ENCODE measurements around the gene GHRH. TPM values are rescaled to one million over a fixed set of nuclear protein-coding genes. Genes with fewer than 3 reads are reported as not detected.

The GHRH gene
- total RNA-seq, 1 donor from 2014 or later: not detected

- no peak for DNase-seq (ENCODE audit: low read depth, low spot score)
- Mint-ChIP-seq H3K27ac (ENCODE audit: unreplicated experiment) (peak overlapping the region; percentile 10), H3K4me3 (no peak overlapping the region), H3K27me3 (ENCODE audit: low read depth) (no peaks in the 10 kb centered on the region), H3K9me3 (no peaks in the 10 kb centered on the region), H3K4me1 (peaks cover 17% of the 10 kb centered on the region), H3K36me3 (ENCODE audit: low read depth) (peaks cover 16% of the 10 kb centered on the region)
- no peak for TF ChIP-seq CTCF (conservative IDR thresholded peaks at IDR 0.05)
These were observed 44.2 kb upstream of the GHRH start for GRCh38 chr20:37305839-37306238.

- TF ChIP-seq CTCF (conservative IDR thresholded peaks at IDR 0.05): no peak
- Mint-ChIP-seq H3K4me1 (peaks cover 10% of the 10 kb centered on the region), H3K4me3 (no peak overlapping the region), H3K9me3 (no peaks in the 10 kb centered on the region), H3K27me3 (ENCODE audit: low read depth) (no peaks in the 10 kb centered on the region), H3K27ac (ENCODE audit: unreplicated experiment) (no peak overlapping the region), H3K36me3 (ENCODE audit: low read depth) (peaks cover 21% of the 10 kb centered on the region)
- DNase-seq (ENCODE audit: low read depth, low spot score): no peak
These were observed 43.5 kb upstream of the GHRH start for GRCh38 chr20:37305079-37305478.

GRCh38 chr20:37303637-37304036, 42.0 kb upstream of the GHRH start:
- no peak for DNase-seq (ENCODE audit: low read depth, low spot score)
- no peak for TF ChIP-seq CTCF (conservative IDR thresholded peaks at IDR 0.05)
- Mint-ChIP-seq H3K27ac (ENCODE audit: unreplicated experiment) (no peak overlapping the region), H3K36me3 (ENCODE audit: low read depth) (peaks cover 25% of the 10 kb centered on the region), H3K4me1 (peaks cover 10% of the 10 kb centered on the region), H3K4me3 (no peak overlapping the region), H3K27me3 (ENCODE audit: low read depth) (no peaks in the 10 kb centered on the region), H3K9me3 (no peaks in the 10 kb centered on the region)

GRCh38 chr20:37302981-37303380, 41.4 kb upstream of the GHRH start:
- no peaks in the 10 kb centered on the region for H3K27me3 Mint-ChIP-seq (ENCODE audit: low read depth)
- H3K9me3 Mint-ChIP-seq: no peaks in the 10 kb centered on the region
- peaks cover 10% of the 10 kb centered on the region for H3K4me1 Mint-ChIP-seq
- peaks cover 25% of the 10 kb centered on the region for H3K36me3 Mint-ChIP-seq (ENCODE audit: low read depth)
- no peak overlapping the region for H3K27ac Mint-ChIP-seq (ENCODE audit: unreplicated experiment)
- DNase-seq (ENCODE audit: low read depth, low spot score): no peak
- TF ChIP-seq CTCF (conservative IDR thresholded peaks at IDR 0.05): no peak
- no peak overlapping the region for H3K4me3 Mint-ChIP-seq

- Mint-ChIP-seq H3K9me3 (no peaks in the 10 kb centered on the region), H3K27ac (ENCODE audit: unreplicated experiment) (no peak overlapping the region), H3K27me3 (ENCODE audit: low read depth) (no peaks in the 10 kb centered on the region), H3K36me3 (ENCODE audit: low read depth) (peaks cover 25% of the 10 kb centered on the region), H3K4me3 (no peak overlapping the region), H3K4me1 (peaks cover 13% of the 10 kb centered on the region)
- no peak for TF ChIP-seq CTCF (conservative IDR thresholded peaks at IDR 0.05)
- DNase-seq (ENCODE audit: low read depth, low spot score): no peak
These were observed 39.9 kb upstream of the GHRH start for GRCh38 chr20:37301558-37301957.

GRCh38 chr20:37301120-37301519, 39.5 kb upstream of the GHRH start:
- no peaks in the 10 kb centered on the region for H3K9me3 Mint-ChIP-seq
- TF ChIP-seq CTCF (conservative IDR thresholded peaks at IDR 0.05): no peak
- no peak overlapping the region for H3K27ac Mint-ChIP-seq (ENCODE audit: unreplicated experiment)
- H3K4me1 Mint-ChIP-seq: peaks cover 13% of the 10 kb centered on the region
- no peak overlapping the region for H3K4me3 Mint-ChIP-seq
- no peaks in the 10 kb centered on the region for H3K27me3 Mint-ChIP-seq (ENCODE audit: low read depth)
- peaks cover 25% of the 10 kb centered on the region for H3K36me3 Mint-ChIP-seq (ENCODE audit: low read depth)
- no peak for DNase-seq (ENCODE audit: low read depth, low spot score)

Data from neural crest cell (in vitro differentiated cells).